HG02678 (cell line): Measurements from ENCODE around the gene MEI4.
"Not testable (repeated sequence)": the region's sequence is repeated elsewhere in the genome, so short reads cannot be mapped to it uniquely, and the experiment has no call there.

Experiments
- ATAC-seq: cut with Tn5 transposase; IDR thresholded peaks from one replicate; pipeline ENCODE4 v1.9.1; 2021; ENCODE audit warnings: mild to moderate bottlenecking, moderate library complexity; ENCODE audit not compliant: unreplicated experiment

MEI4 gene

DNA sequence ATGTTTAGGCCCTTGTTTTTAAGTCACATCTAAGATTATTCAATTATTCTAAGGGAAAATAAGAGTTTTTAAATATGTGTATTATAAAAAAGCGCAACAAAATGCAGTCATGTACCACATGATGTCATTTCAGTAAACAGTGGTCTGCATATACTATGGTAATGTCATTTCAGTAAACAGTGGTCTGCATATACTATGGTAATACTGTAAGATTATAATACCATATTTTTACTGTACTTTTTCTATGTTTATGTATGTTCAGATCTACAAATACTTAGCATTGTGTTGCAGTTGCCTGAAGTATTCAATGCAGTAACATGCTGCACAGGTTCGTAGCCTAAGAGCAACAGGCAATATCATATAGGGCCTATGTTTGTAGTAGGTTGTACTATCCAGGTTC, 21.4 kb downstream of the MEI4 start:
- ATAC-seq, result no peak

DNA sequence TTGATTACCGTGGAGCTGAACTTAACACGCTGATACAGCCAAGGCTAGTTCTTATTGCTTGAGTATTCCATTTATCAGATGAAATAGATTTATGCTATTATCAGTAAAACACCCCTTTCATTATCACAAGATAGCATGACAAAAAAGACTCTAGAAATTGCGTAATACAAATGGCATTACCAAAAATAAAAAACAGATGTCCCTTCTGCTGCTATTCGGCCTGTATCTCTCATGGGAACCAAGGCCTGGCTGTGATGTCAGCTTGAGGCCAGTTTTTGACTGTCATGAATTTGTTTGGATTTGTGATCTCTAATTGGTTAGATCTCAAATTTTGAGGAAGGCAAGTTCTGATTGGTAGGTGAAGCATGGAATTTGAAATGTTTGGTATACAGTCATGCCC, 25.2 kb downstream of the MEI4 start:
- ATAC-seq, result no peak

DNA sequence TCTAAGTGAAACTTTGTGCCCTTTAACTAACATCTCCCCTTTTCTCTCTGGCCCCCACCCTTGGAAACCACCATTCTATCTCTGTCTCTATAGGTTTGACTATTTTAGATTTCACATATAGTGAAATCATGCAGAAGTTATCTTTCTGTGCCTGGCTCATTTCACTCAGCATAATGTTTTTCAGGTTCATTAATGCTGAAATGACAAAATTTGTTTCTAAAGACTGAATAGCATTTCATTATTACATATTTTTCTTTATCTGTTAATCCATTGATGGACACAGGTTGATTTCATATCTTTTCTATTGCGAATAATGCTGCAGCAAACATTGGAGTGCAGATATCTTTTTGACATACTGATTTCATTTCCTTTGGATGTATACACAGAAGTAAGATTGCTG, 30.7 kb downstream of the MEI4 start:
- ATAC-seq, result no peak

DNA sequence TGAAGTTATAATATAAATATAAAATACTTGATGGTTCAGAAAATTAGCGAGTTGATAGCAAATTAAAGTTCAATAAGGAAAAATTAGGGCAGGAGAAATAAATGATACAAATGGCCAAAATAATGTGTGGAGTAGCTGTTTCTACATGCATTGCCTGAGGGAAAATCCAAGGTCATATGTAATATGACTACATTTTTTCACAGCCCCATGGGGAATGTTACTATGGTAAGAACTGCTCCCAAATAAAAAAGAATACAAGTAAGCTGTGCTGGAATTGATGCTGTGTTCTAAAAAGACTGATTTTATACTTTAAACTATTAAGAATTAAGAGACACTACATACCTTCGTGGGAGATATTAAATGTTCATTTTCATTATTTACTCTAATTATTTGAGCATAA, 34.1 kb downstream of the MEI4 start:
- ATAC-seq, result no peak

DNA sequence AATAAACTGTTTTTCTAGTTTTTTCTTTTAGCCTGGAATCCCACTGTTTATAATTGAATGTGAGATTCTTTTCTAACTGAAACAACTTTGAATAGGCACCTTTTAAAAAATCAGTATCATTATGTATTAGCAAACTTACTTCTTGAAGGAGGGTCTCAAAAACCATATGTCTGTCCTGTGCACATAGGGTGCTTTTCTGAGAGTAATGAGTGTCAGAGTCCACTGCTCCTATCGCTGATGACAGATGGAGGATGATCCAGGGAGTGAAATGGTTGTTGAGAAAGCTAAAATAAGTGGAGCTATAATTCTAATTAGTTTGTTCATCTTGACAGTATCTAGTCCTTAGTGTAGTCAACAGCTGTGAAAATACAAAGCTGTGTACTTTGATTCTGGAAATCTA, 35.8 kb downstream of the MEI4 start:
- ATAC-seq, result no peak

GRCh38 chr6:77700095-77700494, 47.3 kb downstream of the MEI4 start:
- not testable (repeated sequence) for ATAC-seq

DNA sequence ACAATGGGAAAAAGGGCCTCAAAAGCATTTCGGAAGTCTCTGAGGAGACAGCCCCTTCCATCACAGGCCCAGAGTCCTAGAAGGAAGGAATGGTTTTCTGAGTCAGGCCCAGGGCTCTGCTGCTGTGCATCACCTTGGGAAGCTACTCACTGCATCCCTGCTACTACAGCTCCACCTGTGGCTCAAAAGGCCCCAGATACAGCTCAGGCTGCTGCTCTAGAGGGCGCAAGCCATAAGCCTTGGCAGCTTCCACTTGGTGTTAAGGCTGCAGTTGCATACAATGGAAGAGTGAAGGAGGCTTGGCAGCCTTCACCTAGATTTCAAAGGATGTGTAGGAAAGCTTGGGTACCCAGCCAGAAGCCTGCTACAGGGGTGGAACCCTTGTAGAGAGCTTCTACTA, 54.8 kb downstream of the MEI4 start:
- no peak for ATAC-seq

GRCh38 chr6:77715588-77715987, 62.7 kb downstream of the MEI4 start:
- ATAC-seq, result no peak

GRCh38 chr6:77716311-77716710, 63.5 kb downstream of the MEI4 start:
- ATAC-seq, result no peak

DNA sequence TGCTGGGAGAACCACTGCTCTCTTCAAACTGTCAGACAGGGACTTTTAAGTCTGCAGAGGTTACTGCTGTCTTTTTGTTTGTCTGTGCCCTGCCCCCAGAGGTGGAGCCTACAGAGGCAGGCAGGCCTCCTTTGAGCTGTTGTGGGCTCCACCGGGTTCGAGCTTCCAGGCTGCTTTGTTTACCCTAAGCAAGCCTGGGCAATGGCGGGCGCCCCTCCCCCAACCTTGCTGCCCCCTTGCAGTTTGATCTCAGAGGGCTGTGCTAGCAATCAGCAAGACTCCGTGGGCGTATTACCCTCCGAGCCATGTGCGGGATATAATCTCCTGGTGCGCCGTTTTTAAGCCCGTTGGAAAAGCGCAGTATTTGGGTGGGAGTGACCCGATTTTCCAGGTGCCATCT, 83.2 kb downstream of the MEI4 start:
- ATAC-seq, result not testable (repeated sequence)

GRCh38 chr6:77740380-77740779, 87.5 kb downstream of the MEI4 start:
- peak; percentile 45 for ATAC-seq

- ATAC-seq, result not testable (repeated sequence)
These were observed 99.3 kb downstream of the MEI4 start for GRCh38 chr6:77752156-77752555.

DNA sequence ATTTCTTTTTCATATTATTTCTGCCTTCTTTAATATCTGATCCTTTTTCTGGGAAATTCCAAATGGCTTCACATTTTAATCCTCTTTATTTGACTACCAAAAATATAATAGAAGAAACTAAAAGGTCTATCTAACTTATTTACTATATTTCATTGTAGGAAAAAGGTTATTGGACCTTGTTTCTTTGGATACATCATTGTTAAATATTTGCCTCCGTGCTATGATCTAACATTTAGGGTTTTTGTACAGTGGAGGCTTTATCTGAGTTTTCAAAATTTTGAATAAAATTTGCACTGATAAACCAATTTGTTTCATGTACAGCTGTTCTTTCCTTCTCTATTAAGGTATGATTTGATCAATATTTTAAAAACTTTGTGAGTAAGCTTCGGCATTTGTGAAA, 109.5 kb downstream of the MEI4 start:
- ATAC-seq, result no peak

DNA sequence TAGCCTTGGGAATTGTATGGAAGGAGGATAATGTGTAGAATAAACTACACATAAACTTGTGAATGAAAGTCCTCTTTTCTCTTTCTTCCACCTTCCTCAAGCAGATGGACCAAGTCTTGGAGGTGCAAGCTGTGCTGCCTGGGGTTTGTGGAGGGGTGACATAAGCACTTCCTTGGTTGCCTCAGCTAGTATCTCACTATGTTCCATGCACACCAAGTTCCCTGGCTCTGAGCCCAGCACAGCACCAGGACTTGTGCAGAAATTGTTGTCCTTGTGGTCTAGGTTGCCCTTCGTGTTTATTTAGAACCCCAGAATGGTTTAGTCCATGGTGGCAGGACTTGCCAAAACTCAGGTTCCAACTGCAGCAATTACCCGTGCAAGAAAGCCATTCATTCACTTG, 110.3 kb downstream of the MEI4 start:
- no peak for ATAC-seq

- no peak for ATAC-seq
These were observed 111.5 kb downstream of the MEI4 start for GRCh38 chr6:77764364-77764763.

- no peak for ATAC-seq
These were observed 120.5 kb downstream of the MEI4 start for GRCh38 chr6:77773157-77773822.

DNA sequence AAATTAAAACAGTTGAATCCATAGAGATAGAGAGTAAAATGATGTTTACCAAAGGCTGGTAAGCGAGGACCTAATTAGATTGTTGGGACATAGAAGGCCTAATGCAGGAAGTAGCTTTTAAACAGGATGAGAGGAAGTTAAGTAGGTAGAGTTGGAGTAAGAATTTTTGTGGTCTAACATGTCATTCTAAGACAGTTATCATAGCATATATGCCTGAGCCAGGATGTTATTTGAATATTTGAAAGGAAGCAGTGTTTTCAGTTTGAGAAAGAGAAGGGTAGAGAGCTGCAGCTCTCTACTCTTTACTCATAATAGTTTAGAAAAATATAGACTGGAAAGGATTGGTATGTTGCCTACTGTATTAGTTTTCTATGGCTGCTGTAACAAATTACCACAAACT, 121.6 kb downstream of the MEI4 start:
- no peak for ATAC-seq

GRCh38 chr6:77776441-77776840, 123.6 kb downstream of the MEI4 start:
- no peak for ATAC-seq

- ATAC-seq, result no peak
These were observed 125.7 kb downstream of the MEI4 start for GRCh38 chr6:77778527-77778926.

GRCh38 chr6:77786935-77787629, 134.2 kb downstream of the MEI4 start:
- no peak for ATAC-seq

- ATAC-seq, result no peak
These were observed 144.3 kb downstream of the MEI4 start for GRCh38 chr6:77796824-77797809.

DNA sequence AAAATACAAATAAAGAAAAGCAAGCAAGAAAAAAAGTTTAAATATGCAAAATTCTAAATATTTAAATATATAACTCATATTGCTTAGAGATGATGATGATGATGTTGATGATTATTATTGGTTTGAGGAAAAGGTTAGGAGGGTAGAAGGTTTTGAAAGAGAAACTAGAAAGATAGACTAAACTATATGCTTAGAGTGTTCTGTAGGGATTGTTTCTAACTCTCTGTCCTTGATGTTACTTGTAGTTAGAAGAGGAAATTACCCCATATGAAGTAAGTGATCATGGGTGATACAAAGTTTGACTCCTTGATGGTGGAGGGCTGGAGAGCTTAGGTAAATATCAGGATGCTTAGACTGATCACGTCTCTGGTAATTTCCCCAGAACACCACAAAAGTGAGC, 159.5 kb downstream of the MEI4 start:
- no peak for ATAC-seq
